ENCODE data around the gene NME7. TPM values are rescaled to one million over a fixed set of nuclear protein-coding genes. Genes with fewer than 3 reads are reported as not detected.

Gene NME7
- total RNA-seq, 4 donors from 2014 or later: 5.0 to 8.9 (median 8.4) TPM

GRCh38 chr1:169141356-169141755, 226.2 kb downstream of the NME7 start:
- 76 to 90% methylated on average over 3 of the region's 3 CpGs for WGBS, 2 donors
- intact Hi-C loops (cut with DNase I; ENCODE audit: low total_unique reads): no loop called here
- no peak for DNase-seq (ENCODE audit: low spot score in 2 of 2)
- no peak overlapping the region for H3K4me3 ChIP-seq (ENCODE audit: low read depth, poor library complexity, severe bottlenecking)
- TF ChIP-seq CTCF (IDR thresholded peaks at IDR 0.05): no peak
- no peak for TF ChIP-seq POLR2A (IDR thresholded peaks at IDR 0.05)

- TF ChIP-seq CTCF (IDR thresholded peaks at IDR 0.05) (no peak), POLR2A (IDR thresholded peaks at IDR 0.05) (no peak)
- no peak overlapping the region for H3K4me3 ChIP-seq (ENCODE audit: low read depth, poor library complexity, severe bottlenecking)
- DNase-seq (ENCODE audit: low spot score in 2 of 2): no peak
- 83 to 94% methylated on average over 2 of the region's 2 CpGs for WGBS, 2 donors
- intact Hi-C loops (cut with DNase I; ENCODE audit: low total_unique reads): loop anchor here (2.0 kb wide), 1 partner anchor 128 kb away; no protein-coding TSS in a partner anchor
These were observed 228.5 kb downstream of the NME7 start for GRCh38 chr1:169138866-169139670.

- intact Hi-C loops (cut with DNase I; ENCODE audit: low total_unique reads): no loop called here
- WGBS, 2 donors: 95 to 96% methylated on average over 4 of the region's 4 CpGs
- no peak for DNase-seq (ENCODE audit: low spot score in 2 of 2)
- TF ChIP-seq CTCF (IDR thresholded peaks at IDR 0.05) (no peak), POLR2A (IDR thresholded peaks at IDR 0.05) (no peak)
- H3K4me3 ChIP-seq (ENCODE audit: low read depth, poor library complexity, severe bottlenecking): no peak overlapping the region
These were observed 230.2 kb downstream of the NME7 start for GRCh38 chr1:169137357-169137756.

GRCh38 chr1:169133801-169134502, 233.6 kb downstream of the NME7 start:
- intact Hi-C loops (cut with DNase I; ENCODE audit: low total_unique reads): no loop called here
- TF ChIP-seq POLR2A (IDR thresholded peaks at IDR 0.05) (no peak), CTCF (IDR thresholded peaks at IDR 0.05) (no peak)
- H3K4me3 ChIP-seq (ENCODE audit: low read depth, poor library complexity, severe bottlenecking): no peak overlapping the region
- 85 to 91% methylated on average over 2 of the region's 2 CpGs for WGBS, 2 donors
- DNase-seq (ENCODE audit: low spot score in 2 of 2): no peak

GRCh38 chr1:169133228-169133576, 234.4 kb downstream of the NME7 start:
- DNase-seq (ENCODE audit: low spot score in 2 of 2): no peak
- TF ChIP-seq CTCF (IDR thresholded peaks at IDR 0.05) (no peak), POLR2A (IDR thresholded peaks at IDR 0.05) (no peak)
- no peak overlapping the region for H3K4me3 ChIP-seq (ENCODE audit: low read depth, poor library complexity, severe bottlenecking)
- intact Hi-C loops (cut with DNase I; ENCODE audit: low total_unique reads): no loop called here
- 83% methylated on average over 5 of the region's 5 CpGs for WGBS, 2 donors
